Ovary (tissue), 3 donors: ENCODE data around the gene B9D1.

Experiments used
- CTCF ChIP-seq, 3 donors: fragments of 450-650 bp in 2 of 3; fragments of 200-600 bp in 1 of 3; IDR thresholded peaks; one replicate each; pipeline versions ENCODE4 v1.5.1 to v1.8.0; 2016 to 2022; ENCODE audit warnings: antibody characterized with exemption in 3 of 3, mild to moderate bottlenecking in 1 of 3
- POLR2A ChIP-seq: fragments of 450-650 bp; IDR thresholded peaks from one replicate; pipeline ENCODE4 v1.6.1; 2017; ENCODE audit warnings: antibody characterized with exemption, mild to moderate bottlenecking, moderate library complexity
- donor health status: DM: no; HTN: no; CAD: no.

- TF ChIP-seq CTCF (IDR thresholded peaks at IDR 0.05) = no peak
- no peak for TF ChIP-seq POLR2A
These were observed 41.7 kb upstream of the B9D1 start for GRCh38 chr17:19404264-19404663.
